ENCODE results near the gene CFAP210. TPM values are rescaled to one million over a fixed set of nuclear protein-coding genes. Genes with fewer than 3 reads are reported as not detected.
A peak's percentile ranks its signal among the peaks of the same experiment; 100 is the strongest.

Gene CFAP210
- total RNA-seq, 4 donors from 2014 or later, result 0.24 to 0.46 TPM; not detected in 2

- TF ChIP-seq CTCF (IDR thresholded peaks at IDR 0.05), result no peak
- ATAC-seq (ENCODE audit: low FRiP score) (no peak), DNase-seq (ENCODE audit: low spot score) (no peak)
Measured at GRCh38 chr2:169718930-169719504, 24.8 kb upstream of the CFAP210 start.

- TF ChIP-seq CTCF (IDR thresholded peaks at IDR 0.05), result no peak
- ATAC-seq (ENCODE audit: low FRiP score), result no peak
- no peak for DNase-seq (ENCODE audit: low spot score)
Measured at GRCh38 chr2:169717691-169718063, 23.5 kb upstream of the CFAP210 start.

- TF ChIP-seq CTCF (IDR thresholded peaks at IDR 0.05), result no peak
- ATAC-seq (ENCODE audit: low FRiP score) (no peak), DNase-seq (ENCODE audit: low spot score) (no peak)
Measured at GRCh38 chr2:169716938-169717690, 22.9 kb upstream of the CFAP210 start.

GRCh38 chr2:169716238-169716886, 22.2 kb upstream of the CFAP210 start:
- TF ChIP-seq CTCF (IDR thresholded peaks at IDR 0.05), result no peak
- DNase-seq (ENCODE audit: low spot score) (no peak), ATAC-seq (ENCODE audit: low FRiP score) (no peak)

GRCh38 chr2:169715379-169716237, 21.4 kb upstream of the CFAP210 start:
- TF ChIP-seq CTCF (IDR thresholded peaks at IDR 0.05), result no peak
- ATAC-seq (ENCODE audit: low FRiP score) (peak; percentile 31), DNase-seq (ENCODE audit: low spot score) (no peak)

GRCh38 chr2:169714699-169715098, 20.5 kb upstream of the CFAP210 start:
- ATAC-seq (ENCODE audit: low FRiP score) (no peak), DNase-seq (ENCODE audit: low spot score) (no peak)
- no peak for TF ChIP-seq CTCF (IDR thresholded peaks at IDR 0.05)

Measured in omental fat pad (tissue), 4 donors.